ENCODE results near the gene GEN1. TPM values are rescaled to one million over a fixed set of nuclear protein-coding genes. Genes with fewer than 3 reads are reported as not detected.

The GEN1 gene
- total RNA-seq, 2 experiments from 2014 or later, result 37.1 to 44.0 TPM

GRCh38 chr2:17786727-17787126 lies 32.8 kb downstream of the GEN1 start:
- Mint-ChIP-seq H3K27me3 (ENCODE audit: low read depth) (peaks cover 10% of the 10 kb centered on the region), H3K27ac (no peak overlapping the region), H3K4me3 (no peak overlapping the region), H3K36me3 (ENCODE audit: low read depth) (peaks cover 25% of the 10 kb centered on the region), H3K4me1 (ENCODE audit: low read depth) (no peaks in the 10 kb centered on the region), H3K9me3 (ENCODE audit: insufficient read depth) (no peaks in the 10 kb centered on the region)
- ChIA-PET CTCF (interaction anchor here (1.3 kb wide), 1 partner anchor 43 kb away, joined by 3 read pairs; no protein-coding TSS in a partner anchor), POLR2A (no interaction called here)
- ATAC-seq (no peak), DNase-seq (no peak)

- ATAC-seq, result no peak
- Mint-ChIP-seq H3K4me1 (ENCODE audit: low read depth) (peaks cover 9% of the 10 kb centered on the region), H3K36me3 (ENCODE audit: low read depth) (peaks cover 6% of the 10 kb centered on the region), H3K9me3 (ENCODE audit: insufficient read depth) (no peaks in the 10 kb centered on the region), H3K27ac (no peak overlapping the region), H3K4me3 (no peak overlapping the region), H3K27me3 (ENCODE audit: low read depth) (peaks cover 26% of the 10 kb centered on the region)
- ChIA-PET POLR2A (interaction anchor here (0.6 kb wide), 1 partner anchor 1677 kb away, joined by 3 read pairs; no protein-coding TSS in a partner anchor), CTCF (no interaction called here)
- DNase-seq, result no peak
These were observed 34.8 kb downstream of the GEN1 start for GRCh38 chr2:17788773-17789172.

GRCh38 chr2:17790536-17790935 lies 36.6 kb downstream of the GEN1 start:
- DNase-seq (no peak), ATAC-seq (no peak)
- CTCF ChIA-PET, result no interaction called here
- Mint-ChIP-seq H3K4me3 (no peak overlapping the region), H3K4me1 (ENCODE audit: low read depth) (peaks cover 9% of the 10 kb centered on the region), H3K36me3 (ENCODE audit: low read depth) (no peaks in the 10 kb centered on the region), H3K27me3 (ENCODE audit: low read depth) (peaks cover 30% of the 10 kb centered on the region), H3K27ac (no peak overlapping the region), H3K9me3 (ENCODE audit: insufficient read depth) (no peaks in the 10 kb centered on the region)
- POLR2A ChIA-PET, result no interaction called here

GRCh38 chr2:17791121-17791816 lies 37.3 kb downstream of the GEN1 start:
- Mint-ChIP-seq H3K9me3 (ENCODE audit: insufficient read depth) (no peaks in the 10 kb centered on the region), H3K36me3 (ENCODE audit: low read depth) (no peaks in the 10 kb centered on the region), H3K4me3 (no peak overlapping the region), H3K27me3 (ENCODE audit: low read depth) (peaks cover 30% of the 10 kb centered on the region), H3K27ac (no peak overlapping the region), H3K4me1 (ENCODE audit: low read depth) (peaks cover 9% of the 10 kb centered on the region)
- ChIA-PET CTCF (no interaction called here), POLR2A (no interaction called here)
- DNase-seq, result no peak
- ATAC-seq, result no peak

GRCh38 chr2:17791817-17792130 lies 37.8 kb downstream of the GEN1 start:
- no peak for DNase-seq
- Mint-ChIP-seq H3K4me1 (ENCODE audit: low read depth) (peaks cover 9% of the 10 kb centered on the region), H3K4me3 (no peak overlapping the region), H3K27me3 (ENCODE audit: low read depth) (peaks cover 32% of the 10 kb centered on the region), H3K36me3 (ENCODE audit: low read depth) (no peaks in the 10 kb centered on the region), H3K9me3 (ENCODE audit: insufficient read depth) (no peaks in the 10 kb centered on the region), H3K27ac (no peak overlapping the region)
- no peak for ATAC-seq
- POLR2A ChIA-PET, result no interaction called here
- CTCF ChIA-PET, result no interaction called here

GRCh38 chr2:17792515-17792914 lies 38.6 kb downstream of the GEN1 start:
- H3K4me3 Mint-ChIP-seq, result no peak overlapping the region
- no peak for DNase-seq
- no peak overlapping the region for H3K27ac Mint-ChIP-seq

GRCh38 chr2:17793296-17793695 lies 39.4 kb downstream of the GEN1 start:
- no peak overlapping the region for H3K4me3 Mint-ChIP-seq
- no peak for ATAC-seq
- CTCF ChIA-PET, result no interaction called here

More at GRCh38 chr2:17792515-17792914, 38.6 kb downstream of the GEN1 start:
- no peaks in the 10 kb centered on the region for H3K36me3 Mint-ChIP-seq (ENCODE audit: low read depth)
- H3K9me3 Mint-ChIP-seq (ENCODE audit: insufficient read depth), result no peaks in the 10 kb centered on the region
- CTCF ChIA-PET, result no interaction called here
- H3K4me1 Mint-ChIP-seq (ENCODE audit: low read depth), result peaks cover 9% of the 10 kb centered on the region
- POLR2A ChIA-PET, result no interaction called here
- ATAC-seq, result no peak
- peaks cover 33% of the 10 kb centered on the region for H3K27me3 Mint-ChIP-seq (ENCODE audit: low read depth)

GRCh38 chr2:17793803-17794354 lies 39.9 kb downstream of the GEN1 start:
- ATAC-seq, result no peak
- Mint-ChIP-seq H3K9me3 (ENCODE audit: insufficient read depth) (no peaks in the 10 kb centered on the region), H3K4me3 (no peak overlapping the region), H3K27ac (no peak overlapping the region), H3K4me1 (ENCODE audit: low read depth) (peaks cover 9% of the 10 kb centered on the region), H3K36me3 (ENCODE audit: low read depth) (no peaks in the 10 kb centered on the region), H3K27me3 (ENCODE audit: low read depth) (peaks cover 35% of the 10 kb centered on the region)
- DNase-seq, result no peak
- CTCF ChIA-PET, result no interaction called here
- POLR2A ChIA-PET, result no interaction called here

More at GRCh38 chr2:17793296-17793695, 39.4 kb downstream of the GEN1 start:
- H3K27me3 Mint-ChIP-seq (ENCODE audit: low read depth), result peaks cover 35% of the 10 kb centered on the region
- peaks cover 9% of the 10 kb centered on the region for H3K4me1 Mint-ChIP-seq (ENCODE audit: low read depth)
- DNase-seq, result no peak
- H3K36me3 Mint-ChIP-seq (ENCODE audit: low read depth), result no peaks in the 10 kb centered on the region
- POLR2A ChIA-PET, result no interaction called here
- H3K9me3 Mint-ChIP-seq (ENCODE audit: insufficient read depth), result no peaks in the 10 kb centered on the region
- no peak overlapping the region for H3K27ac Mint-ChIP-seq

GRCh38 chr2:17795309-17795708 lies 41.4 kb downstream of the GEN1 start:
- CTCF ChIA-PET, result no interaction called here
- ATAC-seq, result no peak

GRCh38 chr2:17798338-17798737 lies 44.4 kb downstream of the GEN1 start:
- ChIA-PET CTCF (no interaction called here), POLR2A (no interaction called here)
- no peak for ATAC-seq
- Mint-ChIP-seq H3K9me3 (ENCODE audit: insufficient read depth) (no peaks in the 10 kb centered on the region), H3K27ac (no peak overlapping the region), H3K4me1 (ENCODE audit: low read depth) (peaks cover 3% of the 10 kb centered on the region), H3K36me3 (ENCODE audit: low read depth) (no peaks in the 10 kb centered on the region), H3K4me3 (no peak overlapping the region), H3K27me3 (ENCODE audit: low read depth) (peaks cover 25% of the 10 kb centered on the region)
- no peak for DNase-seq

More at GRCh38 chr2:17795309-17795708, 41.4 kb downstream of the GEN1 start:
- no peaks in the 10 kb centered on the region for H3K36me3 Mint-ChIP-seq (ENCODE audit: low read depth)
- H3K9me3 Mint-ChIP-seq (ENCODE audit: insufficient read depth), result no peaks in the 10 kb centered on the region
- DNase-seq, result no peak
- H3K27ac Mint-ChIP-seq, result no peak overlapping the region
- peaks cover 12% of the 10 kb centered on the region for H3K4me1 Mint-ChIP-seq (ENCODE audit: low read depth)
- H3K4me3 Mint-ChIP-seq, result no peak overlapping the region
- POLR2A ChIA-PET, result no interaction called here
- H3K27me3 Mint-ChIP-seq (ENCODE audit: low read depth), result peaks cover 39% of the 10 kb centered on the region

- POLR2A ChIA-PET, result no interaction called here
- peaks cover 31% of the 10 kb centered on the region for H3K27me3 Mint-ChIP-seq (ENCODE audit: low read depth)
- H3K4me1 Mint-ChIP-seq (ENCODE audit: low read depth), result peaks cover 3% of the 10 kb centered on the region
- H3K36me3 Mint-ChIP-seq (ENCODE audit: low read depth), result no peaks in the 10 kb centered on the region
- no peak for DNase-seq
- H3K27ac Mint-ChIP-seq, result no peak overlapping the region
- no peaks in the 10 kb centered on the region for H3K9me3 Mint-ChIP-seq (ENCODE audit: insufficient read depth)
- H3K4me3 Mint-ChIP-seq, result no peak overlapping the region
- ATAC-seq, result no peak
- CTCF ChIA-PET, result interaction anchor here (1.6 kb wide), 1 partner anchor 587 kb away, joined by 3 read pairs; no protein-coding TSS in a partner anchor
These were observed 45.6 kb downstream of the GEN1 start for GRCh38 chr2:17799301-17800120.

- ChIA-PET POLR2A (no interaction called here), CTCF (interaction anchor here (1.6 kb wide), 1 partner anchor 587 kb away, joined by 3 read pairs; no protein-coding TSS in a partner anchor)
- no peaks in the 10 kb centered on the region for H3K36me3 Mint-ChIP-seq (ENCODE audit: low read depth)
- H3K9me3 Mint-ChIP-seq (ENCODE audit: insufficient read depth), result no peaks in the 10 kb centered on the region
- no peak overlapping the region for H3K27ac Mint-ChIP-seq
- H3K4me3 Mint-ChIP-seq, result no peak overlapping the region
- DNase-seq (no peak), ATAC-seq (no peak)
- peaks cover 3% of the 10 kb centered on the region for H3K4me1 Mint-ChIP-seq (ENCODE audit: low read depth)
- peaks cover 29% of the 10 kb centered on the region for H3K27me3 Mint-ChIP-seq (ENCODE audit: low read depth)
These were observed 46.3 kb downstream of the GEN1 start for GRCh38 chr2:17800219-17800618.
